GM21381 (cell line): ENCODE data around the gene GDNF.
"Not testable (repeated sequence)": the region's sequence is repeated elsewhere in the genome, so short reads cannot be mapped to it uniquely, and the experiment has no call there.

Experiments used
- ATAC-seq: cut with Tn5 transposase; IDR thresholded peaks from one replicate; pipeline ENCODE4 v1.9.1; 2021; ENCODE audit warnings: mild to moderate bottlenecking, moderate library complexity; ENCODE audit not compliant: unreplicated experiment

The GDNF gene

DNA sequence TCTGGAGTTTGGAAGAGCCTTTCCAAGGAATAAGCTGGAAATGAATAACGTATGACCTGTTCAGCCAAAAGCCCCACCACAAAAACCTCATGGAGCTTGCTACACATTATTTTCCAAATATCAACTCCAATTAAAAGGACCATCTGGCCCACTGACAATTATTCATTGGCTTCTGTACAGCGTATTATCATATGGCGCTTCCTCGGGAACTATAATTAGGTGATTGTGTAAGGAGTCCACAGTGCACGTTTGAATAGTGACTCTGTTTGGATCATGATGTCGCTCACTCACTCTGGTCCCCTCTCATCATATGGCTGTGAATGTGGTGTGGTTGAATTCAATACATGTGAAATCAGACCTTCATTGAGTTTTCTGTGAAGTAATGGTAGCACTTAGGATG, 52.1 kb downstream of the GDNF start:
- ATAC-seq = no peak

DNA sequence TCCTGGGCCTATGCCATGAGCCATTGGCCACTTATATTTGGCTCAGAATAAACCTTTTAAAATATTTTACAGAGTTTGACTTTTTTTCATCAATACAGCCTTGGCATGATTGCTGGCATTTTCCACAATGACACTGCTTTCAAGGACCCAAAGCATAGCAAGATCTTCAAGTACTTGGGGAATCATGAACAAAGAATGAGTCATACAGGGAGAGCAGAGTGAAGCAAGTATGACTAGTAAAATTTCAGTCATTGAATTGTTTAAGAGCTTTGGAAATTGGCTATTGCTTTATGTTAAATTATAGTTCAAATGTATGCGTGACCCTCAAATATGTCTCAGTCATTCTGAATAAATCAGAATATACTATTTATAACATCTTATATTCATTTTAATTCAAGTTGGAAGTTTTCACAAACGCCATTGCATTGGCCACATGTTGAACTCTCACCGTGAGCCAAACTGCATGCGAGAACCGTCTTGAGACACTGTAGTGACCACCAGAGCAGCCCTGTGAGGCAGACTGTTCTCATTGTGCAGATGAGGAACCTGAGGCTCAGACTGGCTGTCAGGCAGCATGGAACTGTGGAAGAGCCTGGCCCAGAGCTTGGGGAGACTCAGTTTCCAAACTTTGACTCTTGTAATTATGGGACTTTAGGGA, 52.9 kb downstream of the GDNF start:
- no peak for ATAC-seq

GRCh38 chr5:37786416-37786815, 53.4 kb downstream of the GDNF start:
- ATAC-seq = no peak

DNA sequence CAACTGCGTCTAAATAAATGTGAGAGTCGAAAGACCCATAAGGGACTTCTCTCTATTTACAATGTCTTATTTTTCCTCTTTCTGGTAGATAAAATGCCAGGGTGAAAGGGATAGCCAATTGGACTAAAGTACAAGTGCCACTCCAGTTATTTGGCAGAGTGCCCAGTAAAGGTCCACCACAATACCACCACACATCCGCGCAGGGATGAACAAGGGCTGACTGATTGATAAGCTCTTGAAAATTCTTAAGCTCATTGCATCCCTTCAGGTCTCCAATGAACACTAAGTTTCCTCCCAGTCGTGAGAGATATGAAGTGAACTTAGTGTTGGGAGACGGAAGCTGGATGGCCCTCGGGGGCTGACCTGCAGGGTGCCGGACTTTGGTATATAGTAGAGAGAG, 58.4 kb downstream of the GDNF start:
- ATAC-seq = not testable (repeated sequence)

- ATAC-seq = no peak
Observed at GRCh38 chr5:37777432-37778130, 62.3 kb downstream of the GDNF start.

DNA sequence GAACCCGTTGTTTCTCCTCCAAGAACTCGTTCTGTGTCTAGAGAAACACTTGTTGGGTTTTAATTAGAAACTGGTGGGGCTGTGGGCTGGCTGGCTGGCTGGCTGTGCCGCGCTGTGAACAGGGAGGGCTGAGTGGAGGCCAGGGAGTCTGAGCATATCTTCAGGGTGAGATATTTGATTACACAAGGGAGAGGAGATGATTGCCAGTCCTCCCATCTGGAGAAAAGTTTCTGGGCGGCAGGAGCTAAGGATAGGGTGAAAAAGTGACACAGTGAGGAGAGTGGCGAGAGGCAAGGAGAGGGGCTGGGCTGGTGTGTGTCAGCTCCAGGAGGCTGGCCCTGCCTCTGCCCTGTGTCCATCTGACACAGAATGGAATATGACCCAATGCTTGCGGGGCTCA, 63.0 kb downstream of the GDNF start:
- ATAC-seq = no peak

DNA sequence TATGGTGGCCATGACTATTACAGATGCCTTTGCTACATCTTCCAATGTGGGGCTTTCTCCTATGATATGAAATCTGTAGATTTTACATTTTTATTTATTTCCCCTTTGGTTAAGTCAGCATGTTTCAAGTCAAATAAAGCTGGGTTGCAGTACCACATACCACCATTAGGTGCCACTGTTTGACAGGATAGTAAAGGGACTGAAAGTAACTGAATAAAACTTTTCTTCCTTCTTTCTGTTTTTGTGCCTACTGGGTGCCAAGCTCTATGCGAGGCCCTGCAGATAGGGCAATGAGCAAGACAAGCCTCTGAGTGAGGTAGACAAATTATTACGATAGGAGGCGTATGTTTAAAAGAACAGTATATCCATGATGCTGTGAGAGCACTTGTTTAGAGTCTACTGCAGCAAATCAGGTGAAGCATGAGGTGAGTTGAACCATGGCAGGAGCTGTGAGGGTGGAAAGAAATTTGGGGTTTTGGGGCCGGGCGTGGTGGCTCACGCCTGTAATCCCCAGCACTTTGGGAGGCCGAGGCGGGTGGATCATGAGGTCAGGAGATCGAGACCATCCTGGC, 64.8 kb downstream of the GDNF start:
- ATAC-seq = no peak

- no peak for ATAC-seq
Observed at GRCh38 chr5:37773809-37774208, 66.0 kb downstream of the GDNF start.

DNA sequence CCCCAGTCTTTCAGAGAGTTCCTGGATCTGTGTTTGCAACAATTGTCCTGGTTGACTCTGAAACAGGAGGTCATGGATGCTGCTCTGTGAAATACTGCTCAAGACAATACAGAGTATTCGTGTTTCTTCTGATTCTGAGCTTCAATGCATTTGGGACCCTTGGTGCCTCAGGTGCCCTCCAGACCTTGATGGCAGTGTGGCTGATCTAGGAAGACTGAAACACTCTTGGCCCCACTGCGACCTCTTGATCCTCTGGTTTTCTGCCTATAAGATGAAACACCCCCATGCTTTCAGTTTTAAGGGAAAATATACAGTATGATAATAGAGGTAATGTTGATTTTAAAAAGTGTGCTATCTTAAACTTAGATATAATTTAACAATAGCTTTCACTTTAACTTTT, 67.6 kb downstream of the GDNF start:
- ATAC-seq = no peak

DNA sequence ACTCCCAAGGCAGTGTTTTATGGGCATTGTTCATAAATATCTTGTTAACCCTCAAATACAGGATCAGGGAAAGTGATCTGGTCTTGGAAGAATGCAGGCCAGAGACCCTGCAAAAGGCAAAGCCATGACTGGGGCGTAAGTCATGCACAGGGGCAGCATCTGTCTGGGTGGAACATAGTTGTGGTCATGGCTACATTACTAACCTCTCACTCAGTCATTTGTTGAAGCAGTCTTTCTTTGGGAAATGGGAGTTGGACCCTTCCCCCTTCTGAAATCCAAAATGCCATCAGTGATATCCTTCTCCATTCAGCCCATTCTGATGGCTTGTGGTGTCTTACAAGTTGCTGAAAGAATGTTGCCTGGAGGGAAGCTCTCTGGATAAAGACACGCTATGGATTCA, 68.1 kb downstream of the GDNF start:
- no peak for ATAC-seq

DNA sequence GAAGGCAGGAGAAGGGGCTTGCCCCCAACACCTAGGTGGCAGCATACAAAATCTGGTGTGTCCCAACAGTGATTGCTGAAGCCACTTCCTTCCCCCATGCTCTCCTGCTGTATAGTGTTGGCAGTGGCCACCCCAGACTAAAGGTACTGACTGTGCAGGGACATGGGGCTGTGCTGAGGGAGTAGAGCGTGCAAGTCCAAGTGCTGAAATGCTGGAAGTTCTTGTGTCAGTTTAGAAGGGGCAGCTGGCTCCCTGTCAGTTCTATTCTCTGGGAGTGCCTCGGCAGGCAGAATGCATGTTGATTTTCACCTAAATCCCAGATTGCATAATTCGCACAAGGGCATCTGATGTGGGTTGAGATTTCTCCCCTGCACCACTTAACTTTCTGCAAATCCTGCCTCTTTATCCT, 68.6 kb downstream of the GDNF start:
- no peak for ATAC-seq

GRCh38 chr5:37770786-37771185, 69.1 kb downstream of the GDNF start:
- ATAC-seq = no peak

GRCh38 chr5:37769840-37770239, 70.0 kb downstream of the GDNF start:
- ATAC-seq = no peak

- ATAC-seq = no peak
Observed at GRCh38 chr5:37769108-37769507, 70.7 kb downstream of the GDNF start.

GRCh38 chr5:37768371-37768770, 71.5 kb downstream of the GDNF start:
- ATAC-seq = no peak

DNA sequence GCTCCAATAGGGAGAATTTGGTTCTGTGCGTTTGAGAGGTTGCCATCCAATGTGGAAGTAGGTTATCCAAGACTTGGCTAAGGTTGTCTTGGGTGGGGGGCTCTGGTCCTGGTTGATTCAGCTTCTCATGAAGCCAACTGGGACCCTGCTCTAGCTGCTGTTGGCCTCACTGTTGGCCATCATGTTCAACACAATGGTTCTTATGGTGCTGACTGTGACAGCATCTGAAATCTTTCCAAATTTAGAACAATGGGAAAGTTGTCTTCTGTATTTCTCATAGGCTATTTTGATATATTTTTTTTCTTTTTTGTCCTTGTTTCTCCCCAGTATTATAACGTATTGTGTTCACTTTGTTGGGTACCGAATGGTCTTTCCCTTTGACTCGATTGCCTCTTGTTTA, 71.9 kb downstream of the GDNF start:
- no peak for ATAC-seq

DNA sequence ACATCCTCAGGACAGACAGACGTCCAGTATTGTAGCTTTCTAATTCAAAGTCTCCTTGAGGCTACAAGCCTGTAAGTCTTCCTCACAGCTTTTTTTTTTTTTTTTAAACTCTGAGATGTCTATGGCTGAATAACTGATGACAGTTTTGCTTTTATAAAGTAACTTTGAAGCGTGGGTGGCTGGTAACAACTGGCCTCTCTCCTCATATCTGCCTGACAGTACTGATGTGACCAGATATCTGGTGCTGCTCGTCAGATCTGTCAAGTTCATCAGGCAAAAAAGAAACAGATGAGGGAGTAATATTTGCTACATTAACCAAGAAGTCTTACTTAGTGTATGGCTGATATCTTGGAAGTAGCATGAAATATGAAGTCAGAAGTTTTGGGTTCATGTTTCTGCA, 72.6 kb downstream of the GDNF start:
- no peak for ATAC-seq
